Neural cell (in vitro differentiated cells): ENCODE results near the gene USP32. TPM values are rescaled to one million over a fixed set of nuclear protein-coding genes. Genes with fewer than 3 reads are reported as not detected.

Experiments
- H2AFZ ChIP-seq: fragments of 200-600, 300-800 bp; sonication (generic), shearing (Covaris generic); 2 replicates; pipeline ENCODE4 v1.6.0; 2014; ENCODE audit warnings: low read depth, mild to moderate bottlenecking, antibody characterized with exemption, low read length, moderate library complexity
- H3F3A ChIP-seq: fragments of 200-600 bp; shearing (Covaris generic); 2 replicates; pipeline ENCODE4 v1.6.1; 2016; ENCODE audit warnings: mild to moderate bottlenecking, moderate library complexity, mixed read lengths, antibody characterized with exemption, low read length; ENCODE audit not compliant: insufficient read depth, poor library complexity, severe bottlenecking
- H3K27ac ChIP-seq: fragments of 200-600, 300-800 bp; sonication (generic), shearing (Covaris generic); 2 replicates; pipeline ENCODE4 v1.5.1; 2014; ENCODE audit warnings: mild to moderate bottlenecking, low read length, moderate library complexity
- H3K27me3 ChIP-seq: fragments of 300-800, 200-600 bp; sonication (generic), shearing (Covaris generic); 2 replicates; pipeline ENCODE4 v1.6.0; 2014; ENCODE audit warnings: mild to moderate bottlenecking, low read depth, low read length, moderate library complexity; ENCODE audit not compliant: insufficient read depth
- H3K36me3 ChIP-seq: fragments of 300-800, 200-600 bp; sonication (generic), shearing (Covaris generic); 2 replicates; pipeline ENCODE4 v1.5.1; 2014; ENCODE audit warnings: mild to moderate bottlenecking, antibody characterized with exemption, low read length, moderate library complexity; ENCODE audit not compliant: insufficient read depth
- H3K4me2 ChIP-seq: fragments of 300-800, 200-600 bp; sonication (generic), shearing (Covaris generic); 2 replicates; pipeline ENCODE4 v1.6.0; 2014; ENCODE audit warnings: mild to moderate bottlenecking, low read length
- H3K4me3 ChIP-seq: fragments of 300-800, 200-600 bp; sonication (generic), shearing (Covaris generic); 2 replicates; pipeline ENCODE4 v1.5.1; 2014; ENCODE audit warnings: mild to moderate bottlenecking, low read length, moderate library complexity
- H3K79me2 ChIP-seq: fragments of 200-600 bp; shearing (Covaris generic); replicated peaks from 2 replicates; pipeline ENCODE4 v1.6.0; 2014; ENCODE audit warnings: mild to moderate bottlenecking, low read length, moderate library complexity; ENCODE audit not compliant: insufficient read depth
- H3K9ac ChIP-seq: fragments of 300-800, 200-600 bp; sonication (generic), shearing (Covaris generic); 2 replicates; pipeline ENCODE4 v1.6.1; 2016; ENCODE audit warnings: mild to moderate bottlenecking, low read length, mixed read lengths
- H3K9me2 ChIP-seq: fragments of 200-600 bp; shearing (Covaris generic); 2 replicates; pipeline ENCODE4 v1.6.1; 2016; ENCODE audit warnings: mild to moderate bottlenecking, low read length, mixed read lengths; ENCODE audit not compliant: insufficient read depth
- H3K9me3 ChIP-seq: fragments of 200-600, 300-800 bp; sonication (generic), shearing (Covaris generic); 2 replicates; pipeline ENCODE4 v1.6.1; 2016; ENCODE audit warnings: mild to moderate bottlenecking, mixed run types, low read length, moderate library complexity, mixed read lengths
- H4K20me1 ChIP-seq: fragments of 200-600 bp; shearing (Covaris generic); 2 replicates; pipeline ENCODE4 v1.6.1; 2016; ENCODE audit warnings: mild to moderate bottlenecking, mixed run types; ENCODE audit not compliant: insufficient read depth
- CTCF ChIP-seq: fragments of 450-650 bp; IDR thresholded peaks from 2 replicates; pipeline ENCODE4 v1.5.1; 2014; ENCODE audit warnings: antibody characterized with exemption, mild to moderate bottlenecking, moderate library complexity; ENCODE audit not compliant: poor library complexity, severe bottlenecking
- EP300 ChIP-seq: fragments of 450-650 bp; conservative IDR thresholded peaks from 2 replicates; pipeline ENCODE4 v1.6.1; 2014; ENCODE audit warnings: antibody characterized with exemption, mild to moderate bottlenecking, moderate library complexity; ENCODE audit not compliant: poor library complexity, severe bottlenecking
- EZH2 ChIP-seq: fragments of 200-600, 300-800 bp; shearing (Covaris generic), sonication (generic); IDR thresholded peaks from 2 replicates; pipeline ENCODE4 v1.6.1; 2014; ENCODE audit warnings: antibody characterized with exemption, low read length, borderline replicate concordance, mild to moderate bottlenecking; ENCODE audit not compliant: insufficient read depth, poor library complexity, severe bottlenecking
- MXI1 ChIP-seq: fragments of 450-650 bp; conservative IDR thresholded peaks from 2 replicates; pipeline ENCODE4 v1.6.1; 2014; ENCODE audit warnings: antibody characterized with exemption, mild to moderate bottlenecking; ENCODE audit not compliant: poor library complexity, severe bottlenecking
- POLR2AphosphoS5 ChIP-seq: IDR thresholded peaks from 2 replicates; pipeline ENCODE4 v1.6.1; 2012
- RAD21 ChIP-seq: fragments of 450-650 bp; conservative IDR thresholded peaks from 2 replicates; pipeline ENCODE4 v1.6.1; 2014; ENCODE audit warnings: antibody characterized with exemption, mild to moderate bottlenecking, moderate library complexity
- REST ChIP-seq: IDR thresholded peaks from 2 replicates; pipeline ENCODE4 v1.6.1; 2012; ENCODE audit warnings: borderline replicate concordance
- SMC3 ChIP-seq: fragments of 450-650 bp; conservative IDR thresholded peaks from 2 replicates; pipeline ENCODE4 v1.6.1; 2014; ENCODE audit warnings: antibody characterized with exemption, mild to moderate bottlenecking, moderate library complexity; ENCODE audit not compliant: poor library complexity
- TAF1 ChIP-seq: IDR thresholded peaks from 2 replicates; pipeline ENCODE4 v1.6.1; 2012; ENCODE audit warnings: low read depth
- polyA plus RNA-seq: library from polyadenylated mRNA; depleted of rRNA; stranded (reverse); fragments of >200 nt; gene quantifications from 2 replicates; pipeline ENCODE4 v1.2.3, GENCODE V29; 2014

Gene USP32
- polyA plus RNA-seq, 1 donor from 2014 or later = 25.7 TPM

GRCh38 chr17:60359415-60359814 is 32.5 kb downstream of the USP32 start:
- Histone ChIP-seq H3K9me2 (no peaks in the 10 kb centered on the region), H3K9ac (no peak overlapping the region), H3K9me3 (no peaks in the 10 kb centered on the region), H3K27me3 (no peaks in the 10 kb centered on the region), H4K20me1 (no peaks in the 10 kb centered on the region), H3K27ac (no peak overlapping the region), H3K4me2 (no peak overlapping the region), H3K4me3 (no peak overlapping the region), H3F3A (no peaks in the 10 kb centered on the region), H2AFZ (no peak overlapping the region), H3K36me3 (no peaks in the 10 kb centered on the region), H3K79me2 (peaks cover 8% of the 10 kb centered on the region)
- no peak for TF ChIP-seq REST
- TF ChIP-seq RAD21 = no peak
- TF ChIP-seq POLR2AphosphoS5 = no peak
- TF ChIP-seq EZH2 = no peak
- no peak for TF ChIP-seq SMC3
- no peak for TF ChIP-seq CTCF
- TF ChIP-seq TAF1 = no peak
- no peak for TF ChIP-seq EP300
- no peak for TF ChIP-seq MXI1

GRCh38 chr17:60358606-60359225 is 33.2 kb downstream of the USP32 start:
- Histone ChIP-seq H3K27ac (no peak overlapping the region), H3K9ac (no peak overlapping the region), H3K27me3 (no peaks in the 10 kb centered on the region), H3K9me2 (no peaks in the 10 kb centered on the region), H3K79me2 (peaks cover 6% of the 10 kb centered on the region), H4K20me1 (no peaks in the 10 kb centered on the region), H3K9me3 (no peaks in the 10 kb centered on the region), H3K36me3 (no peaks in the 10 kb centered on the region), H3F3A (no peaks in the 10 kb centered on the region), H3K4me2 (no peak overlapping the region), H2AFZ (no peak overlapping the region), H3K4me3 (no peak overlapping the region)
- TF ChIP-seq RAD21 (no peak), EP300 (no peak), EZH2 (no peak), REST (no peak), POLR2AphosphoS5 (no peak), CTCF (no peak), MXI1 (no peak), TAF1 (no peak), SMC3 (no peak)
